Progenitor cell of endocrine pancreas (in vitro differentiated cells): ENCODE results near the gene ZNF48. TPM values are rescaled to one million over a fixed set of nuclear protein-coding genes. Genes with fewer than 3 reads are reported as not detected.
A peak's percentile ranks its signal among the peaks of the same experiment; 100 is the strongest.

Experiments
- DNase-seq: peaks from one replicate; pipeline ENCODE4 v3.0.0; 2021; ENCODE audit warnings: low spot score; ENCODE audit not compliant: unreplicated experiment
- H3K27ac Mint-ChIP-seq: 2 replicates; pipeline ENCODE4 v1.8.0; 2021; ENCODE audit warnings: mild to moderate bottlenecking, moderate library complexity, mixed read lengths
- H3K27me3 Mint-ChIP-seq: 2 replicates; pipeline ENCODE4 v1.8.0; 2021; ENCODE audit warnings: mixed read lengths
- H3K36me3 Mint-ChIP-seq: 2 replicates; pipeline ENCODE4 v1.8.0; 2022; ENCODE audit warnings: mixed read lengths; ENCODE audit not compliant: insufficient read depth
- H3K4me1 Mint-ChIP-seq: 2 replicates; pipeline ENCODE4 v1.8.0; 2021; ENCODE audit warnings: low read depth, mixed read lengths
- H3K4me3 Mint-ChIP-seq: 2 replicates; pipeline ENCODE4 v1.8.0; 2021; ENCODE audit warnings: low read depth, mild to moderate bottlenecking, moderate library complexity, mixed read lengths
- H3K9me3 Mint-ChIP-seq: 2 replicates; pipeline ENCODE4 v1.8.0; 2021; ENCODE audit warnings: low read depth, mixed read lengths
- total RNA-seq: library from RNA; stranded (reverse); gene quantifications from 2 replicates; pipeline ENCODE4 v1.2.1, GENCODE V29; 2021
- TF ChIP-seq, protein P1 (sequence below): fragments of 200-600 bp; sonication (generic); IDR thresholded peaks from one replicate; pipeline ENCODE4 v1.5.0; 2021; ENCODE audit warnings: antibody characterized with exemption, mild to moderate bottlenecking; ENCODE audit not compliant: unreplicated experiment

ZNF48 gene
- total RNA-seq, 1 donor from 2014 or later: 62.6 TPM

- peak overlapping the region; percentile 82 for H3K4me3 Mint-ChIP-seq
- peak overlapping the region; percentile 23 for H3K27ac Mint-ChIP-seq
- no peaks in the 10 kb centered on the region for H3K9me3 Mint-ChIP-seq
- DNase-seq: no peak
- peaks cover 40% of the 10 kb centered on the region for H3K4me1 Mint-ChIP-seq
- H3K36me3 Mint-ChIP-seq: peaks cover 8% of the 10 kb centered on the region
- TF ChIP-seq, protein P1, sequence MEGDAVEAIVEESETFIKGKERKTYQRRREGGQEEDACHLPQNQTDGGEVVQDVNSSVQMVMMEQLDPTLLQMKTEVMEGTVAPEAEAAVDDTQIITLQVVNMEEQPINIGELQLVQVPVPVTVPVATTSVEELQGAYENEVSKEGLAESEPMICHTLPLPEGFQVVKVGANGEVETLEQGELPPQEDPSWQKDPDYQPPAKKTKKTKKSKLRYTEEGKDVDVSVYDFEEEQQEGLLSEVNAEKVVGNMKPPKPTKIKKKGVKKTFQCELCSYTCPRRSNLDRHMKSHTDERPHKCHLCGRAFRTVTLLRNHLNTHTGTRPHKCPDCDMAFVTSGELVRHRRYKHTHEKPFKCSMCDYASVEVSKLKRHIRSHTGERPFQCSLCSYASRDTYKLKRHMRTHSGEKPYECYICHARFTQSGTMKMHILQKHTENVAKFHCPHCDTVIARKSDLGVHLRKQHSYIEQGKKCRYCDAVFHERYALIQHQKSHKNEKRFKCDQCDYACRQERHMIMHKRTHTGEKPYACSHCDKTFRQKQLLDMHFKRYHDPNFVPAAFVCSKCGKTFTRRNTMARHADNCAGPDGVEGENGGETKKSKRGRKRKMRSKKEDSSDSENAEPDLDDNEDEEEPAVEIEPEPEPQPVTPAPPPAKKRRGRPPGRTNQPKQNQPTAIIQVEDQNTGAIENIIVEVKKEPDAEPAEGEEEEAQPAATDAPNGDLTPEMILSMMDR: no peak
- H3K27me3 Mint-ChIP-seq: no peaks in the 10 kb centered on the region
Measured at GRCh38 chr16:30367349-30368009, 27.7 kb upstream of the ZNF48 start.

- peaks cover 40% of the 10 kb centered on the region for H3K4me1 Mint-ChIP-seq
- H3K36me3 Mint-ChIP-seq: peaks cover 6% of the 10 kb centered on the region
Measured at GRCh38 chr16:30368122-30368791, 27.0 kb upstream of the ZNF48 start.

GRCh38 chr16:30368792-30369090, 26.5 kb upstream of the ZNF48 start:
- Mint-ChIP-seq H3K36me3 (peaks cover 6% of the 10 kb centered on the region), H3K27ac (peak overlapping the region; percentile 85), H3K27me3 (no peaks in the 10 kb centered on the region), H3K4me1 (peaks cover 40% of the 10 kb centered on the region), H3K4me3 (peak overlapping the region; percentile 82), H3K9me3 (no peaks in the 10 kb centered on the region)
- DNase-seq: no peak
- TF ChIP-seq, protein P1: no peak

More at GRCh38 chr16:30368122-30368791, 27.0 kb upstream of the ZNF48 start:
- DNase-seq: no peak
- Mint-ChIP-seq H3K9me3 (no peaks in the 10 kb centered on the region), H3K4me3 (peak overlapping the region; percentile 82), H3K27ac (peak overlapping the region; percentile 87), H3K27me3 (no peaks in the 10 kb centered on the region)
- TF ChIP-seq, protein P1: no peak

DNA sequence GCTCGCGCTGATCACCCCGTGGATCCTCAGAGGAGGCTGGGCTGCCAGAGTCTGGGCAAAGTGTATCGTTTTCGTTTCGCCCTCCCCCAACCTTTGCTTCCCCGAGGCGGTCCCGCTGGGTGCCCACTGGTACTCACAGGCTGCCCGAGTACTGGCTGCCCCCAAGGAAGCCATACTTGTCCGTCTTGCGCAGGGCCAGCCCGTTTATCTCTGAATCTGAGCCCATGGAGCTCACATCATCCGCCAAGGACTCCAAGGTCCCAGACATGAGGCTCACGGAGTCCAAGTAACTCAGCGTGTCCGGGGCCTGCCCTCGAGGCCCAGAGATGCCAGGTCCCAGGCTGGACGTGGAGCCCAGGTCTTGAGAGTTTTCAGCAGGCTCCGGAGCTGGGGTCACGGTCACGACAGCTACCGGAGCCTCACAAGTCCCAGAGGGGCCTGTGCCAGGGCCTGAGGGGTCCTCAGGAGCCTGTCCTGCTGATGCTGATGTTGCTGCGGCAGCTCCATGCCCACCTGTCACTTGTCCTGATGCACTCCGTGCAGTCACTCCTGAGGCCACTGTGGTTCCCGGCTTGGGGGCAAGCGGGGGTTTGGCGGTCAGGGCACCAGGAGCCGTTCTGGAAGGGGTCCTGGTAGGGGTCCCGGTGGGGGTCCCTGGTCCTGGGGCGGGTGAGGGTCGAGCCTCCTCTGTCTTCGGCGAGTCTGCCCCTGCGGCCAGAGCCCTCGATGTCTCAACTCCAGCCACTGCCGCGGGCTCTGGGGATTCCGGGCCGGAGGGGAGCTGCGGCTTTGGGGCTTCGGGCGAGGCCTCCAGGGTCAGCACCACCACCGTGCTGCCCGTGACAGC, 25.9 kb upstream of the ZNF48 start:
- TF ChIP-seq, protein P1: no peak
- peak overlapping the region; percentile 85 for H3K27ac Mint-ChIP-seq

GRCh38 chr16:30369938-30370455, 25.2 kb upstream of the ZNF48 start:
- peak overlapping the region; percentile 76 for H3K4me3 Mint-ChIP-seq
- TF ChIP-seq, protein P1: peak; percentile 41
- no peaks in the 10 kb centered on the region for H3K9me3 Mint-ChIP-seq
- peaks cover 40% of the 10 kb centered on the region for H3K4me1 Mint-ChIP-seq
- H3K27me3 Mint-ChIP-seq: no peaks in the 10 kb centered on the region
- no peak overlapping the region for H3K27ac Mint-ChIP-seq
- H3K36me3 Mint-ChIP-seq: peaks cover 2% of the 10 kb centered on the region
- no peak for DNase-seq

More for the DNA sequence above, 25.9 kb upstream of the ZNF48 start:
- H3K4me3 Mint-ChIP-seq: peak overlapping the region; percentile 82
- H3K9me3 Mint-ChIP-seq: no peaks in the 10 kb centered on the region
- H3K27me3 Mint-ChIP-seq: no peaks in the 10 kb centered on the region
- DNase-seq: no peak
- peaks cover 40% of the 10 kb centered on the region for H3K4me1 Mint-ChIP-seq
- H3K36me3 Mint-ChIP-seq: peaks cover 6% of the 10 kb centered on the region
